ENCODE data around the gene RASGRP2. TPM values are rescaled to one million over a fixed set of nuclear protein-coding genes. Genes with fewer than 3 reads are reported as not detected.

Gene RASGRP2
- total and polyA plus RNA-seq, 2 experiments from 2014 or later: 30.1 to 50.4 TPM

GRCh38 chr11:64720640-64721358 is 23.1 kb downstream of the RASGRP2 start:
- Mint-ChIP-seq H3K9me3 (no peaks in the 10 kb centered on the region; the same call in 2 of the 3 replicates), H3K36me3 (ENCODE audit: low read depth) (no peaks in the 10 kb centered on the region), H3K4me1 (peaks cover 57% of the 10 kb centered on the region), H3K27ac (no peak overlapping the region), H3K4me3 (no peak overlapping the region; the same call in 2 of the 3 replicates), H3K27me3 (ENCODE audit: insufficient read depth, low read depth, poor library complexity) (peaks cover 49% of the 10 kb centered on the region)
- no peaks in the 10 kb centered on the region for H3F3A ChIP-seq (replicated peaks; ENCODE audit: low read depth)
- H3K27ac ChIP-seq (ENCODE audit: low read depth): no peak overlapping the region
- TF ChIP-seq STAT1 (IDR thresholded peaks at IDR 0.05; ENCODE audit: unreplicated experiment) (no peak), ZNF331 (CRISPR knock-in tag; IDR thresholded peaks at IDR 0.05; ENCODE audit: low read depth) (no peak), NANOG (IDR thresholded peaks at IDR 0.05; ENCODE audit: borderline replicate concordance) (no peak)
- H3K79me2 ChIP-seq (replicated peaks; ENCODE audit: insufficient read depth): no peaks in the 10 kb centered on the region
- H3K27me3 ChIP-seq (ENCODE audit: insufficient read depth): peaks cover 19% of the 10 kb centered on the region
- H3K9me2 ChIP-seq (ENCODE audit: insufficient read depth): no peaks in the 10 kb centered on the region
- no peaks in the 10 kb centered on the region for H4K20me1 ChIP-seq (replicated peaks; ENCODE audit: insufficient read depth)
- no peaks in the 10 kb centered on the region for H3K36me3 ChIP-seq (ENCODE audit: insufficient read depth)
- no peak overlapping the region for H3K4me3 ChIP-seq
- ATAC-seq: no peak
- no peak overlapping the region for H2AFZ ChIP-seq
- H3K4me1 ChIP-seq (ENCODE audit: insufficient read depth): peaks cover 35% of the 10 kb centered on the region
- no peak for DNase-seq (ENCODE audit: low spot score)
- no peak overlapping the region for H3K4me2 ChIP-seq

GRCh38 chr11:64720167-64720566 is 23.8 kb downstream of the RASGRP2 start:
- no peak overlapping the region for H3K4me2 ChIP-seq
- no peaks in the 10 kb centered on the region; the same call in 2 of the 3 replicates for H3K9me3 Mint-ChIP-seq
- no peak overlapping the region for H3K4me3 ChIP-seq
- H2AFZ ChIP-seq: no peak overlapping the region
- no peak overlapping the region for H3K27ac ChIP-seq (ENCODE audit: low read depth)
- H3K9me2 ChIP-seq (ENCODE audit: insufficient read depth): no peaks in the 10 kb centered on the region
- no peak overlapping the region; the same call in 2 of the 3 replicates for H3K4me3 Mint-ChIP-seq
- TF ChIP-seq NANOG (IDR thresholded peaks at IDR 0.05; ENCODE audit: borderline replicate concordance) (no peak), ZNF462 (CRISPR knock-in tag; IDR thresholded peaks at IDR 0.05) (no peak), ETS1 (IDR thresholded peaks at IDR 0.05) (no peak), CTCF (conservative IDR thresholded peaks at IDR 0.05; ENCODE audit: low read depth in 2 of 2) (no peak), JUNB (IDR thresholded peaks at IDR 0.05; ENCODE audit: unreplicated experiment) (no peak), STAT1 (IDR thresholded peaks at IDR 0.05; ENCODE audit: unreplicated experiment) (no peak)
- DNase-seq (ENCODE audit: low spot score) (no peak), ATAC-seq (no peak)
- no peak overlapping the region for H3K27ac Mint-ChIP-seq
- H3K4me1 Mint-ChIP-seq: peaks cover 55% of the 10 kb centered on the region
- H3K27me3 ChIP-seq (ENCODE audit: insufficient read depth): peaks cover 25% of the 10 kb centered on the region
- no peaks in the 10 kb centered on the region for H3K36me3 ChIP-seq (ENCODE audit: insufficient read depth)
- no peaks in the 10 kb centered on the region for H3K79me2 ChIP-seq (replicated peaks; ENCODE audit: insufficient read depth)
- H3K36me3 Mint-ChIP-seq (ENCODE audit: low read depth): no peaks in the 10 kb centered on the region
- H3K27me3 Mint-ChIP-seq (ENCODE audit: insufficient read depth, low read depth, poor library complexity): peaks cover 51% of the 10 kb centered on the region
- peaks cover under 1% of the 10 kb centered on the region; the same call in 1 of the 2 replicates for H4K20me1 ChIP-seq (replicated peaks; ENCODE audit: insufficient read depth)
- H3F3A ChIP-seq (replicated peaks; ENCODE audit: low read depth): no peaks in the 10 kb centered on the region; the same call in 1 of the 2 replicates
- H3K4me1 ChIP-seq (ENCODE audit: insufficient read depth): peaks cover 32% of the 10 kb centered on the region

Data from GM23338 (cell line).